CD4-positive, alpha-beta T cell treated with Interleukin-17A for 4 hours (primary cell): ENCODE measurements around the gene KCNN3.

Experiments
- DNase-seq: peaks from one replicate; pipeline ENCODE4 v3.0.0-alpha.2; 2020; ENCODE audit warnings: mixed read lengths

Gene KCNN3

GRCh38 chr1:154813846-154814505 lies 56.1 kb downstream of the KCNN3 start:
- DNase-seq = no peak

- DNase-seq = no peak
These were observed 56.7 kb downstream of the KCNN3 start for GRCh38 chr1:154813300-154813816.

- no peak for DNase-seq
These were observed 57.2 kb downstream of the KCNN3 start for GRCh38 chr1:154812877-154813276.

GRCh38 chr1:154810571-154810970 lies 59.5 kb downstream of the KCNN3 start:
- DNase-seq = no peak

GRCh38 chr1:154809436-154810413 lies 60.4 kb downstream of the KCNN3 start:
- no peak for DNase-seq

- DNase-seq = no peak
These were observed 61.2 kb downstream of the KCNN3 start for GRCh38 chr1:154808909-154809262.

- no peak for DNase-seq
These were observed 61.7 kb downstream of the KCNN3 start for GRCh38 chr1:154808261-154808908.

- DNase-seq = no peak
These were observed 63.0 kb downstream of the KCNN3 start for GRCh38 chr1:154807048-154807591.

GRCh38 chr1:154806333-154806732 lies 63.7 kb downstream of the KCNN3 start:
- no peak for DNase-seq

- DNase-seq = no peak
These were observed 66.8 kb downstream of the KCNN3 start for GRCh38 chr1:154802982-154803920.

GRCh38 chr1:154802336-154802969 lies 67.6 kb downstream of the KCNN3 start:
- DNase-seq = no peak

- no peak for DNase-seq
These were observed 68.7 kb downstream of the KCNN3 start for GRCh38 chr1:154801234-154802011.

GRCh38 chr1:154799188-154799587 lies 70.9 kb downstream of the KCNN3 start:
- DNase-seq = no peak

- no peak for DNase-seq
These were observed 71.4 kb downstream of the KCNN3 start for GRCh38 chr1:154798645-154799044.

- DNase-seq = no peak
These were observed 72.9 kb downstream of the KCNN3 start for GRCh38 chr1:154797175-154797574.

GRCh38 chr1:154796303-154796892 lies 73.7 kb downstream of the KCNN3 start:
- DNase-seq = no peak

- no peak for DNase-seq
These were observed 75.5 kb downstream of the KCNN3 start for GRCh38 chr1:154794608-154795007.

GRCh38 chr1:154793685-154794084 lies 76.4 kb downstream of the KCNN3 start:
- no peak for DNase-seq

- no peak for DNase-seq
These were observed 77.2 kb downstream of the KCNN3 start for GRCh38 chr1:154792899-154793298.
